ENCODE measurements around the gene GALNTL6. TPM values are rescaled to one million over a fixed set of nuclear protein-coding genes. Genes with fewer than 3 reads are reported as not detected.

The GALNTL6 gene
- total RNA-seq, 1 experiment from 2014 or later: not detected

DNA sequence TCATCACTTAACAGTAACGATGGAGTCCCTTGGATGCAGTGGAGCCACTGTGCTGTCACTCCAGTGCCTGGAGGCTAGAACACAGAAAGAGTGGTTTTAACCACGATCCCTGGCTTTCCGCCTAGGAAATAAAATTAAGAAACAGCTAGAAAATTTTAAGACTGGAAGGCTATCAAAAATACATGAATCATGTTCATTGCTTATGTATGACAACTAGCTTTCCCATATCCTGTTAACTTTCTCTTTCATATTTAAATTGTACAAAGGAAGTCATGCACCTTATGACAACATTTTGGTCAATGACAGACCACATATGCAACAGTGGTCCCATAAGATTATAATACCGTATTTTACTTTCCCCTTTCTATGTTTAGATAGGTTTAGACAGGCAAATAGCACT, 115.1 kb downstream of the GALNTL6 start:
- no peaks in the 10 kb centered on the region for H3K27me3 ChIP-seq (ENCODE audit: insufficient read depth, low read length)
- intact Hi-C loops (cut with micrococcal nuclease): no loop called here
- H3K4me1 ChIP-seq (ENCODE audit: control insufficient read depth in 1 of 2, insufficient read depth in 2 of 2, low read length in 2 of 2): no peaks in the 10 kb centered on the region
- no peak for TF ChIP-seq SIN3A (IDR thresholded peaks at IDR 0.05; ENCODE audit: low read depth)
- TF ChIP-seq EZH2 (IDR thresholded peaks at IDR 0.05): no peak
- TF ChIP-seq CEBPB (IDR thresholded peaks at IDR 0.05; ENCODE audit: low read depth): no peak
- TF ChIP-seq RAD21 (IDR thresholded peaks at IDR 0.05; ENCODE audit: low read depth): no peak
- no peak for TF ChIP-seq JUND (IDR thresholded peaks at IDR 0.05)
- TF ChIP-seq, protein P1, sequence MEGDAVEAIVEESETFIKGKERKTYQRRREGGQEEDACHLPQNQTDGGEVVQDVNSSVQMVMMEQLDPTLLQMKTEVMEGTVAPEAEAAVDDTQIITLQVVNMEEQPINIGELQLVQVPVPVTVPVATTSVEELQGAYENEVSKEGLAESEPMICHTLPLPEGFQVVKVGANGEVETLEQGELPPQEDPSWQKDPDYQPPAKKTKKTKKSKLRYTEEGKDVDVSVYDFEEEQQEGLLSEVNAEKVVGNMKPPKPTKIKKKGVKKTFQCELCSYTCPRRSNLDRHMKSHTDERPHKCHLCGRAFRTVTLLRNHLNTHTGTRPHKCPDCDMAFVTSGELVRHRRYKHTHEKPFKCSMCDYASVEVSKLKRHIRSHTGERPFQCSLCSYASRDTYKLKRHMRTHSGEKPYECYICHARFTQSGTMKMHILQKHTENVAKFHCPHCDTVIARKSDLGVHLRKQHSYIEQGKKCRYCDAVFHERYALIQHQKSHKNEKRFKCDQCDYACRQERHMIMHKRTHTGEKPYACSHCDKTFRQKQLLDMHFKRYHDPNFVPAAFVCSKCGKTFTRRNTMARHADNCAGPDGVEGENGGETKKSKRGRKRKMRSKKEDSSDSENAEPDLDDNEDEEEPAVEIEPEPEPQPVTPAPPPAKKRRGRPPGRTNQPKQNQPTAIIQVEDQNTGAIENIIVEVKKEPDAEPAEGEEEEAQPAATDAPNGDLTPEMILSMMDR (IDR thresholded peaks at IDR 0.05 in 2 of 3, conservative IDR thresholded peaks at IDR 0.05 in 1 of 3; ENCODE audit: borderline replicate concordance in 1 of 3, insufficient read depth in 1 of 3, low read depth in 2 of 3, low read length in 2 of 3): no peak
- TF ChIP-seq SRF (IDR thresholded peaks at IDR 0.05; ENCODE audit: low read depth): no peak
- TF ChIP-seq, protein P2, sequence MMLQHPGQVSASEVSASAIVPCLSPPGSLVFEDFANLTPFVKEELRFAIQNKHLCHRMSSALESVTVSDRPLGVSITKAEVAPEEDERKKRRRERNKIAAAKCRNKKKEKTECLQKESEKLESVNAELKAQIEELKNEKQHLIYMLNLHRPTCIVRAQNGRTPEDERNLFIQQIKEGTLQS (IDR thresholded peaks at IDR 0.05): no peak
- TF ChIP-seq, protein P3, sequence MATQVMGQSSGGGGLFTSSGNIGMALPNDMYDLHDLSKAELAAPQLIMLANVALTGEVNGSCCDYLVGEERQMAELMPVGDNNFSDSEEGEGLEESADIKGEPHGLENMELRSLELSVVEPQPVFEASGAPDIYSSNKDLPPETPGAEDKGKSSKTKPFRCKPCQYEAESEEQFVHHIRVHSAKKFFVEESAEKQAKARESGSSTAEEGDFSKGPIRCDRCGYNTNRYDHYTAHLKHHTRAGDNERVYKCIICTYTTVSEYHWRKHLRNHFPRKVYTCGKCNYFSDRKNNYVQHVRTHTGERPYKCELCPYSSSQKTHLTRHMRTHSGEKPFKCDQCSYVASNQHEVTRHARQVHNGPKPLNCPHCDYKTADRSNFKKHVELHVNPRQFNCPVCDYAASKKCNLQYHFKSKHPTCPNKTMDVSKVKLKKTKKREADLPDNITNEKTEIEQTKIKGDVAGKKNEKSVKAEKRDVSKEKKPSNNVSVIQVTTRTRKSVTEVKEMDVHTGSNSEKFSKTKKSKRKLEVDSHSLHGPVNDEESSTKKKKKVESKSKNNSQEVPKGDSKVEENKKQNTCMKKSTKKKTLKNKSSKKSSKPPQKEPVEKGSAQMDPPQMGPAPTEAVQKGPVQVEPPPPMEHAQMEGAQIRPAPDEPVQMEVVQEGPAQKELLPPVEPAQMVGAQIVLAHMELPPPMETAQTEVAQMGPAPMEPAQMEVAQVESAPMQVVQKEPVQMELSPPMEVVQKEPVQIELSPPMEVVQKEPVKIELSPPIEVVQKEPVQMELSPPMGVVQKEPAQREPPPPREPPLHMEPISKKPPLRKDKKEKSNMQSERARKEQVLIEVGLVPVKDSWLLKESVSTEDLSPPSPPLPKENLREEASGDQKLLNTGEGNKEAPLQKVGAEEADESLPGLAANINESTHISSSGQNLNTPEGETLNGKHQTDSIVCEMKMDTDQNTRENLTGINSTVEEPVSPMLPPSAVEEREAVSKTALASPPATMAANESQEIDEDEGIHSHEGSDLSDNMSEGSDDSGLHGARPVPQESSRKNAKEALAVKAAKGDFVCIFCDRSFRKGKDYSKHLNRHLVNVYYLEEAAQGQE (IDR thresholded peaks at IDR 0.05; ENCODE audit: low read depth): no peak
- no peak for TF ChIP-seq POLR2AphosphoS5 (IDR thresholded peaks at IDR 0.05; ENCODE audit: low read depth, low read length)
- TF ChIP-seq SP1 (IDR thresholded peaks at IDR 0.05; ENCODE audit: low read depth): no peak
- TF ChIP-seq, protein P4, sequence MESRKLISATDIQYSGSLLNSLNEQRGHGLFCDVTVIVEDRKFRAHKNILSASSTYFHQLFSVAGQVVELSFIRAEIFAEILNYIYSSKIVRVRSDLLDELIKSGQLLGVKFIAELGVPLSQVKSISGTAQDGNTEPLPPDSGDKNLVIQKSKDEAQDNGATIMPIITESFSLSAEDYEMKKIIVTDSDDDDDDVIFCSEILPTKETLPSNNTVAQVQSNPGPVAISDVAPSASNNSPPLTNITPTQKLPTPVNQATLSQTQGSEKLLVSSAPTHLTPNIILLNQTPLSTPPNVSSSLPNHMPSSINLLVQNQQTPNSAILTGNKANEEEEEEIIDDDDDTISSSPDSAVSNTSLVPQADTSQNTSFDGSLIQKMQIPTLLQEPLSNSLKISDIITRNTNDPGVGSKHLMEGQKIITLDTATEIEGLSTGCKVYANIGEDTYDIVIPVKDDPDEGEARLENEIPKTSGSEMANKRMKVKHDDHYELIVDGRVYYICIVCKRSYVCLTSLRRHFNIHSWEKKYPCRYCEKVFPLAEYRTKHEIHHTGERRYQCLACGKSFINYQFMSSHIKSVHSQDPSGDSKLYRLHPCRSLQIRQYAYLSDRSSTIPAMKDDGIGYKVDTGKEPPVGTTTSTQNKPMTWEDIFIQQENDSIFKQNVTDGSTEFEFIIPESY (IDR thresholded peaks at IDR 0.05; ENCODE audit: extremely low read depth, insufficient replicate concordance, low read length): no peak
- no peak for TF ChIP-seq CBX3 (IDR thresholded peaks at IDR 0.05; ENCODE audit: low read depth)
- H3K9me2 ChIP-seq (ENCODE audit: insufficient read depth): no peaks in the 10 kb centered on the region
- no peaks in the 10 kb centered on the region for H3K36me3 ChIP-seq (ENCODE audit: control insufficient read depth in 1 of 2, insufficient read depth in 2 of 2, low read length in 2 of 2)
- no peak for DNase-seq (ENCODE audit: low read depth, low spot score)
- ChIA-PET CTCF (no interaction called here), POLR2A (no interaction called here), RAD21 (ENCODE audit: low non-redundant PET in 1 of 2, low total read pairs in 2 of 2, uncharacterized antibody in 2 of 2, unreplicated experiment in 2 of 2) (no interaction called here)
- no peak overlapping the region for H3K4me3 ChIP-seq (replicated peaks in 1 of 2; ENCODE audit: low read depth in 1 of 2, low read length in 2 of 2)
- no peak overlapping the region for H3K9ac ChIP-seq (ENCODE audit: low read length)
- H3K9me3 ChIP-seq (ENCODE audit: control insufficient read depth in 1 of 2, insufficient read depth in 1 of 2, low read depth in 1 of 2, low read length in 2 of 2): no peaks in the 10 kb centered on the region
- no peak overlapping the region for H3K27ac ChIP-seq (ENCODE audit: low read depth, low read length)
- BruUV-seq (replicated peaks): no TSS peak
- no peaks in the 10 kb centered on the region for H3K79me2 ChIP-seq (ENCODE audit: insufficient read depth, low read length)
- H2AFZ ChIP-seq (ENCODE audit: low read depth, low read length, poor library complexity, severe bottlenecking): no peak overlapping the region
- no peaks in the 10 kb centered on the region for H4K20me1 ChIP-seq (ENCODE audit: insufficient read depth)
- no peak overlapping the region for H3K4me2 ChIP-seq (ENCODE audit: low read length)
- no peak for ATAC-seq
